ENCODE results near the gene PLAAT2. TPM values are rescaled to one million over a fixed set of nuclear protein-coding genes. Genes with fewer than 3 reads are reported as not detected.

The PLAAT2 gene
- total and polyA plus RNA-seq, 9 of the 15 experiments (the other 6 are each of a cell fraction or from before 2014, with no cell fraction given) = not detected

DNA sequence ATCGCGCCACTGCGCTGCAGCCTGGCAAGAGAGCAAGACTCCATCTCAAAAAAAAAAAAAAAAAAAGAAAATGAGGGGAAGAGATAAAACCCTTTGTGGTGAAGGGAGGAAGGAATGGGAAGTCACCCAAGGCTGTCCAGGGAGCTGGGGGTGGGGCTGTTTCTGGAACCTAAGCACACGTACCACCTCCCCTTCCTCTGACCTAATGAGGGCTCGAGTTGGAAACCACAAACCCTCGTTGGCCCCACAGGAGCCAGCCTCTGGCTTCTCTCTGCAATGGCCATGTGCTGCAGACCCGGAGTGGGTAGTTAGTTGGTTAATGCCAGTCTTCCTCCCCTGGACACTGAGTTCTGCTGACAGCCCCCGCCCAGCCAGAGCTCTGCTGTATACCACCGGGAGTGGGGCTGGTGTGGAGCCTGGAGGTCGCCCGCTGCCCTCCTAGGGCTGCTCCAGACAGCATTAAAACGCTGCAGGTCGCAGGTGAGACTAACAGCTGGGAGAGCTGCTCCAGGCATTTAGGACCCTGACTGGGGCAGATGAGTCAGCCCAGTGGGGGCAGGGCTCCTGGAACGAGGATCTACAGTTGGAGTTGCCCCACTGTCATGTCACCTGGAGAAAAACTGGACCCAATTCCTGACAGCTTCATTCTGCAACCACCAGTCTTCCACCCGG lies 57.2 kb downstream of the PLAAT2 start, which contains the start of gene LGALS12 (continued):
- TF ChIP-seq, protein P1, sequence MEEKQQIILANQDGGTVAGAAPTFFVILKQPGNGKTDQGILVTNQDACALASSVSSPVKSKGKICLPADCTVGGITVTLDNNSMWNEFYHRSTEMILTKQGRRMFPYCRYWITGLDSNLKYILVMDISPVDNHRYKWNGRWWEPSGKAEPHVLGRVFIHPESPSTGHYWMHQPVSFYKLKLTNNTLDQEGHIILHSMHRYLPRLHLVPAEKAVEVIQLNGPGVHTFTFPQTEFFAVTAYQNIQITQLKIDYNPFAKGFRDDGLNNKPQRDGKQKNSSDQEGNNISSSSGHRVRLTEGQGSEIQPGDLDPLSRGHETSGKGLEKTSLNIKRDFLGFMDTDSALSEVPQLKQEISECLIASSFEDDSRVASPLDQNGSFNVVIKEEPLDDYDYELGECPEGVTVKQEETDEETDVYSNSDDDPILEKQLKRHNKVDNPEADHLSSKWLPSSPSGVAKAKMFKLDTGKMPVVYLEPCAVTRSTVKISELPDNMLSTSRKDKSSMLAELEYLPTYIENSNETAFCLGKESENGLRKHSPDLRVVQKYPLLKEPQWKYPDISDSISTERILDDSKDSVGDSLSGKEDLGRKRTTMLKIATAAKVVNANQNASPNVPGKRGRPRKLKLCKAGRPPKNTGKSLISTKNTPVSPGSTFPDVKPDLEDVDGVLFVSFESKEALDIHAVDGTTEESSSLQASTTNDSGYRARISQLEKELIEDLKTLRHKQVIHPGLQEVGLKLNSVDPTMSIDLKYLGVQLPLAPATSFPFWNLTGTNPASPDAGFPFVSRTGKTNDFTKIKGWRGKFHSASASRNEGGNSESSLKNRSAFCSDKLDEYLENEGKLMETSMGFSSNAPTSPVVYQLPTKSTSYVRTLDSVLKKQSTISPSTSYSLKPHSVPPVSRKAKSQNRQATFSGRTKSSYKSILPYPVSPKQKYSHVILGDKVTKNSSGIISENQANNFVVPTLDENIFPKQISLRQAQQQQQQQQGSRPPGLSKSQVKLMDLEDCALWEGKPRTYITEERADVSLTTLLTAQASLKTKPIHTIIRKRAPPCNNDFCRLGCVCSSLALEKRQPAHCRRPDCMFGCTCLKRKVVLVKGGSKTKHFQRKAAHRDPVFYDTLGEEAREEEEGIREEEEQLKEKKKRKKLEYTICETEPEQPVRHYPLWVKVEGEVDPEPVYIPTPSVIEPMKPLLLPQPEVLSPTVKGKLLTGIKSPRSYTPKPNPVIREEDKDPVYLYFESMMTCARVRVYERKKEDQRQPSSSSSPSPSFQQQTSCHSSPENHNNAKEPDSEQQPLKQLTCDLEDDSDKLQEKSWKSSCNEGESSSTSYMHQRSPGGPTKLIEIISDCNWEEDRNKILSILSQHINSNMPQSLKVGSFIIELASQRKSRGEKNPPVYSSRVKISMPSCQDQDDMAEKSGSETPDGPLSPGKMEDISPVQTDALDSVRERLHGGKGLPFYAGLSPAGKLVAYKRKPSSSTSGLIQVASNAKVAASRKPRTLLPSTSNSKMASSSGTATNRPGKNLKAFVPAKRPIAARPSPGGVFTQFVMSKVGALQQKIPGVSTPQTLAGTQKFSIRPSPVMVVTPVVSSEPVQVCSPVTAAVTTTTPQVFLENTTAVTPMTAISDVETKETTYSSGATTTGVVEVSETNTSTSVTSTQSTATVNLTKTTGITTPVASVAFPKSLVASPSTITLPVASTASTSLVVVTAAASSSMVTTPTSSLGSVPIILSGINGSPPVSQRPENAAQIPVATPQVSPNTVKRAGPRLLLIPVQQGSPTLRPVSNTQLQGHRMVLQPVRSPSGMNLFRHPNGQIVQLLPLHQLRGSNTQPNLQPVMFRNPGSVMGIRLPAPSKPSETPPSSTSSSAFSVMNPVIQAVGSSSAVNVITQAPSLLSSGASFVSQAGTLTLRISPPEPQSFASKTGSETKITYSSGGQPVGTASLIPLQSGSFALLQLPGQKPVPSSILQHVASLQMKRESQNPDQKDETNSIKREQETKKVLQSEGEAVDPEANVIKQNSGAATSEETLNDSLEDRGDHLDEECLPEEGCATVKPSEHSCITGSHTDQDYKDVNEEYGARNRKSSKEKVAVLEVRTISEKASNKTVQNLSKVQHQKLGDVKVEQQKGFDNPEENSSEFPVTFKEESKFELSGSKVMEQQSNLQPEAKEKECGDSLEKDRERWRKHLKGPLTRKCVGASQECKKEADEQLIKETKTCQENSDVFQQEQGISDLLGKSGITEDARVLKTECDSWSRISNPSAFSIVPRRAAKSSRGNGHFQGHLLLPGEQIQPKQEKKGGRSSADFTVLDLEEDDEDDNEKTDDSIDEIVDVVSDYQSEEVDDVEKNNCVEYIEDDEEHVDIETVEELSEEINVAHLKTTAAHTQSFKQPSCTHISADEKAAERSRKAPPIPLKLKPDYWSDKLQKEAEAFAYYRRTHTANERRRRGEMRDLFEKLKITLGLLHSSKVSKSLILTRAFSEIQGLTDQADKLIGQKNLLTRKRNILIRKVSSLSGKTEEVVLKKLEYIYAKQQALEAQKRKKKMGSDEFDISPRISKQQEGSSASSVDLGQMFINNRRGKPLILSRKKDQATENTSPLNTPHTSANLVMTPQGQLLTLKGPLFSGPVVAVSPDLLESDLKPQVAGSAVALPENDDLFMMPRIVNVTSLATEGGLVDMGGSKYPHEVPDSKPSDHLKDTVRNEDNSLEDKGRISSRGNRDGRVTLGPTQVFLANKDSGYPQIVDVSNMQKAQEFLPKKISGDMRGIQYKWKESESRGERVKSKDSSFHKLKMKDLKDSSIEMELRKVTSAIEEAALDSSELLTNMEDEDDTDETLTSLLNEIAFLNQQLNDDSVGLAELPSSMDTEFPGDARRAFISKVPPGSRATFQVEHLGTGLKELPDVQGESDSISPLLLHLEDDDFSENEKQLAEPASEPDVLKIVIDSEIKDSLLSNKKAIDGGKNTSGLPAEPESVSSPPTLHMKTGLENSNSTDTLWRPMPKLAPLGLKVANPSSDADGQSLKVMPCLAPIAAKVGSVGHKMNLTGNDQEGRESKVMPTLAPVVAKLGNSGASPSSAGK (IDR thresholded peaks at IDR 0.05) = no peak; the same call in 1 of the 2 replicates
- peak; percentile 60; the same call in 1 of the 2 replicates for TF ChIP-seq JUN (IDR thresholded peaks at IDR 0.05; ENCODE audit: borderline replicate concordance, low read depth, low read length)
- no peak for TF ChIP-seq JUN (CRISPR knock-in tag; IDR thresholded peaks at IDR 0.05; ENCODE audit: borderline replicate concordance)
- TF ChIP-seq, protein P2, sequence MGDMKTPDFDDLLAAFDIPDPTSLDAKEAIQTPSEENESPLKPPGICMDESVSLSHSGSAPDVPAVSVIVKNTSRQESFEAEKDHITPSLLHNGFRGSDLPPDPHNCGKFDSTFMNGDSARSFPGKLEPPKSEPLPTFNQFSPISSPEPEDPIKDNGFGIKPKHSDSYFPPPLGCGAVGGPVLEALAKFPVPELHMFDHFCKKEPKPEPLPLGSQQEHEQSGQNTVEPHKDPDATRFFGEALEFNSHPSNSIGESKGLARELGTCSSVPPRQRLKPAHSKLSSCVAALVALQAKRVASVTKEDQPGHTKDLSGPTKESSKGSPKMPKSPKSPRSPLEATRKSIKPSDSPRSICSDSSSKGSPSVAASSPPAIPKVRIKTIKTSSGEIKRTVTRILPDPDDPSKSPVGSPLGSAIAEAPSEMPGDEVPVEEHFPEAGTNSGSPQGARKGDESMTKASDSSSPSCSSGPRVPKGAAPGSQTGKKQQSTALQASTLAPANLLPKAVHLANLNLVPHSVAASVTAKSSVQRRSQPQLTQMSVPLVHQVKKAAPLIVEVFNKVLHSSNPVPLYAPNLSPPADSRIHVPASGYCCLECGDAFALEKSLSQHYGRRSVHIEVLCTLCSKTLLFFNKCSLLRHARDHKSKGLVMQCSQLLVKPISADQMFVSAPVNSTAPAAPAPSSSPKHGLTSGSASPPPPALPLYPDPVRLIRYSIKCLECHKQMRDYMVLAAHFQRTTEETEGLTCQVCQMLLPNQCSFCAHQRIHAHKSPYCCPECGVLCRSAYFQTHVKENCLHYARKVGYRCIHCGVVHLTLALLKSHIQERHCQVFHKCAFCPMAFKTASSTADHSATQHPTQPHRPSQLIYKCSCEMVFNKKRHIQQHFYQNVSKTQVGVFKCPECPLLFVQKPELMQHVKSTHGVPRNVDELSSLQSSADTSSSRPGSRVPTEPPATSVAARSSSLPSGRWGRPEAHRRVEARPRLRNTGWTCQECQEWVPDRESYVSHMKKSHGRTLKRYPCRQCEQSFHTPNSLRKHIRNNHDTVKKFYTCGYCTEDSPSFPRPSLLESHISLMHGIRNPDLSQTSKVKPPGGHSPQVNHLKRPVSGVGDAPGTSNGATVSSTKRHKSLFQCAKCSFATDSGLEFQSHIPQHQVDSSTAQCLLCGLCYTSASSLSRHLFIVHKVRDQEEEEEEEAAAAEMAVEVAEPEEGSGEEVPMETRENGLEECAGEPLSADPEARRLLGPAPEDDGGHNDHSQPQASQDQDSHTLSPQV (IDR thresholded peaks at IDR 0.05) = 0 out of 2 replicates have a peak, but pooled peaks have one; percentile 41
- TF ChIP-seq NFE2 (IDR thresholded peaks at IDR 0.05; ENCODE audit: low read depth) = 0 out of 2 replicates have a peak, but pooled peaks have one; percentile 4
- peak; percentile 45 for TF ChIP-seq ARID1B (IDR thresholded peaks at IDR 0.05)
- TF ChIP-seq, protein P3, sequence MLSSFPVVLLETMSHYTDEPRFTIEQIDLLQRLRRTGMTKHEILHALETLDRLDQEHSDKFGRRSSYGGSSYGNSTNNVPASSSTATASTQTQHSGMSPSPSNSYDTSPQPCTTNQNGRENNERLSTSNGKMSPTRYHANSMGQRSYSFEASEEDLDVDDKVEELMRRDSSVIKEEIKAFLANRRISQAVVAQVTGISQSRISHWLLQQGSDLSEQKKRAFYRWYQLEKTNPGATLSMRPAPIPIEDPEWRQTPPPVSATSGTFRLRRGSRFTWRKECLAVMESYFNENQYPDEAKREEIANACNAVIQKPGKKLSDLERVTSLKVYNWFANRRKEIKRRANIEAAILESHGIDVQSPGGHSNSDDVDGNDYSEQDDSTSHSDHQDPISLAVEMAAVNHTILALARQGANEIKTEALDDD (IDR thresholded peaks at IDR 0.05) = peak; percentile 88
- TF ChIP-seq, protein P4, sequence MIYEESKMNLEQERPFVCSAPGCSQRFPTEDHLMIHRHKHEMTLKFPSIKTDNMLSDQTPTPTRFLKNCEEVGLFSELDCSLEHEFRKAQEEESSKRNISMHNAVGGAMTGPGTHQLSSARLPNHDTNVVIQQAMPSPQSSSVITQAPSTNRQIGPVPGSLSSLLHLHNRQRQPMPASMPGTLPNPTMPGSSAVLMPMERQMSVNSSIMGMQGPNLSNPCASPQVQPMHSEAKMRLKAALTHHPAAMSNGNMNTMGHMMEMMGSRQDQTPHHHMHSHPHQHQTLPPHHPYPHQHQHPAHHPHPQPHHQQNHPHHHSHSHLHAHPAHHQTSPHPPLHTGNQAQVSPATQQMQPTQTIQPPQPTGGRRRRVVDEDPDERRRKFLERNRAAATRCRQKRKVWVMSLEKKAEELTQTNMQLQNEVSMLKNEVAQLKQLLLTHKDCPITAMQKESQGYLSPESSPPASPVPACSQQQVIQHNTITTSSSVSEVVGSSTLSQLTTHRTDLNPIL (CRISPR knock-in tag; IDR thresholded peaks at IDR 0.05) = no peak

All from K562 (cell line).